ENCODE results near the gene CDKN1C.

Gene CDKN1C

DNA sequence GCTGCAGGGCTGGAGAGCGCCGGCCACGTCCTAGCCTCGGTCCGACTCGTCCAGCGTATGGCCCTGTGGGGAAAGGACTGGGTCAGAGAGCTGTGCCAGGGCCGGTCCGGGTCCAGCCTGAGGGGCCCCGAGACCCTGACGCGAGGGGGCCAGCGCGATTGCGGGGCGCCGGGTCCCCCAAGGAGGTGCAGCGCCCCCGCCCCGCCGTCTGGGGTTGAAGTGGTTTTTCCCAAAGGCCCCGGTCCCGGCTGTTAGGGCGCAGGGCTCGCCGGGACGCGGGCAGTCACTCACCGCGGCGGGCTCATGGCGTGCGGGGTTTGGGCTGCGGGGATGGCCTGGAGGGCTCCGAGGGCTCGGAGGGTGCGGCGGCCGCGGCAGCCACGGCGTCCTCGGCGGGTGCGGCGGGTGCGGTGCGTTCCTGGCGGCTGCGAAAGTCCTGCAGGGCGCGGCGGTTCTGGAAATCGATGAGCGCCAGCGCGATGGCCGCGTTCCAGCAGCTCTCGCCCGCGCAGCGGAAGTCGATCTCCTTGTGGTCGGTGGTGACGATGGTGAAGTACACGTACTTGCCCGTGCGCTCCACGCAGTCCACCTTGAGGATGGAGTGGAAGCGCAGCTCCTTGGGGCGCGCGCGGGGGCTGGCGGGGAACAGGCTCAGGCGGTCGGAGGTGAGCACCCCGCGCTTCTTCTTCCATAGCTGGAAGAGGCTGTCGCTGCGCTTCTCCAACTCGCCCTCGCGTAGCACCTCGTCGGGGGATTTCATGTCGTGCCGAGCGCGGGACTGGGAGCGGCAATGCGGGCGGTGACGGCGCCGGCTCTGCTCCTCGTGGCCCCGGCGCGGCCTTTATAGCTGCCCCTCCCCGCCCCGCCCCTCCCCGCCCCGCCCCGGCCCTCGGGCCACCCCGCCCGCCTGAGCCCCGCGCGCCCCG, 43.3 kb upstream of the CDKN1C start, which contains the start of gene PHLDA2:
PHLDA2 (minus strand) TSS at position 816 of the 926 bp plus-strand sequence; CDS start at position 760, 56 bp downstream.
- intact Hi-C loops (cut with DNase I; ENCODE audit: low total_unique reads), result no loop called here

DNA sequence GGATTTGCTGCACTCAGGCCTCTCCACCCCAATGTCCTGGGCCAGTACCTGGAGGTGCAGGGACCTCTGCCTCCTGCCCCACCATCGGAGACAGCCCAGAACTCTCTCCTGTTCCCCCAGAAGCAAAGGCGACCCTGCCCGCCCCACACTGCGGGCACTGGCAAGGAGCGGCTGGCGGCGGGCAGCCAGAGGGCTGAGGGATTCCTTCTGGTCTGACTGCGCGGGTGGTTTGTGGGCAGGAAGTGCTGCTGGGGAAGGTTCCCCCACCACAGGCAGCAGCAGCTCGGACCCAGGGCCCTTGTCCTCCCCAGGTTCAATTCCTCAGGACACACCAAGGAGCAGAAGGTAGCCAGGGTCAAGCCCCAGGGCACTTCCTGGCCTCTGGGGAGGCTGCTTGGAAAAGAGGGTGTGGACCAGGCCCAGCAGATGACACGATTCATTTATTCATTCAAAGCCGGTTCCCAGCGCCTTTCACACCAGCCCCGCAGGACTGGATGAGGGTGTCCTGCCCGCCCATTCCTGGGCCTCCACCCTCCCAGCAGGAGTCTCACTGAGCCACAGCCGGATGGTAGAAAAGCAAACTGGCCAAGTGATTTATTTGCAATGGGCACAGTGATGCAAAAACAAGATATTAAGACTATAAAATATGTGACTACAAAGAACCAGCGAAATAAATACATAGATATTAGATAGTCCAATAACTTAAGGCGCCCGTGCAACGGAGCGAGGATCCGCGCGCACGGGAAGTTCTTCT, 42.5 kb upstream of the CDKN1C start:
- DNase-seq, result peak in 1 of 2 donors; percentile 62
- TF ChIP-seq, protein P1, sequence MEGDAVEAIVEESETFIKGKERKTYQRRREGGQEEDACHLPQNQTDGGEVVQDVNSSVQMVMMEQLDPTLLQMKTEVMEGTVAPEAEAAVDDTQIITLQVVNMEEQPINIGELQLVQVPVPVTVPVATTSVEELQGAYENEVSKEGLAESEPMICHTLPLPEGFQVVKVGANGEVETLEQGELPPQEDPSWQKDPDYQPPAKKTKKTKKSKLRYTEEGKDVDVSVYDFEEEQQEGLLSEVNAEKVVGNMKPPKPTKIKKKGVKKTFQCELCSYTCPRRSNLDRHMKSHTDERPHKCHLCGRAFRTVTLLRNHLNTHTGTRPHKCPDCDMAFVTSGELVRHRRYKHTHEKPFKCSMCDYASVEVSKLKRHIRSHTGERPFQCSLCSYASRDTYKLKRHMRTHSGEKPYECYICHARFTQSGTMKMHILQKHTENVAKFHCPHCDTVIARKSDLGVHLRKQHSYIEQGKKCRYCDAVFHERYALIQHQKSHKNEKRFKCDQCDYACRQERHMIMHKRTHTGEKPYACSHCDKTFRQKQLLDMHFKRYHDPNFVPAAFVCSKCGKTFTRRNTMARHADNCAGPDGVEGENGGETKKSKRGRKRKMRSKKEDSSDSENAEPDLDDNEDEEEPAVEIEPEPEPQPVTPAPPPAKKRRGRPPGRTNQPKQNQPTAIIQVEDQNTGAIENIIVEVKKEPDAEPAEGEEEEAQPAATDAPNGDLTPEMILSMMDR (IDR thresholded peaks at IDR 0.05), result no peak
- Histone ChIP-seq H3K36me3 (no peaks in the 10 kb centered on the region), H3K4me3 (peak overlapping the region; percentile 53 to 75), H3K9me3 (no peaks in the 10 kb centered on the region), H3K27ac (peak overlapping the region in 1 of 2 donors; percentile 67), H3K27me3 (peaks cover 0 to 19% of the 10 kb centered on the region in 2 donors), H3K4me1 (peaks cover 0 to 52% (median 28%) of the 10 kb centered on the region in 4 donors)
- intact Hi-C loops (cut with DNase I; ENCODE audit: low total_unique reads), result no loop called here

More for the DNA sequence above, 43.3 kb upstream of the CDKN1C start, which contains the start of gene PHLDA2:
- Histone ChIP-seq H3K9me3 (no peaks in the 10 kb centered on the region), H3K36me3 (no peaks in the 10 kb centered on the region), H3K27me3 (peaks cover 0 to 19% of the 10 kb centered on the region in 2 donors), H3K27ac (peak within 1 kb of the TSS; percentile 51 to 67), H3K4me3 (peak within 1 kb of the TSS; percentile 53 to 75), H3K4me1 (peaks cover 0 to 57% (median 32%) of the 10 kb centered on the region in 4 donors)
- TF ChIP-seq, protein P1 (IDR thresholded peaks at IDR 0.05), result no peak
- peak; percentile 44 to 76 for DNase-seq

DNA sequence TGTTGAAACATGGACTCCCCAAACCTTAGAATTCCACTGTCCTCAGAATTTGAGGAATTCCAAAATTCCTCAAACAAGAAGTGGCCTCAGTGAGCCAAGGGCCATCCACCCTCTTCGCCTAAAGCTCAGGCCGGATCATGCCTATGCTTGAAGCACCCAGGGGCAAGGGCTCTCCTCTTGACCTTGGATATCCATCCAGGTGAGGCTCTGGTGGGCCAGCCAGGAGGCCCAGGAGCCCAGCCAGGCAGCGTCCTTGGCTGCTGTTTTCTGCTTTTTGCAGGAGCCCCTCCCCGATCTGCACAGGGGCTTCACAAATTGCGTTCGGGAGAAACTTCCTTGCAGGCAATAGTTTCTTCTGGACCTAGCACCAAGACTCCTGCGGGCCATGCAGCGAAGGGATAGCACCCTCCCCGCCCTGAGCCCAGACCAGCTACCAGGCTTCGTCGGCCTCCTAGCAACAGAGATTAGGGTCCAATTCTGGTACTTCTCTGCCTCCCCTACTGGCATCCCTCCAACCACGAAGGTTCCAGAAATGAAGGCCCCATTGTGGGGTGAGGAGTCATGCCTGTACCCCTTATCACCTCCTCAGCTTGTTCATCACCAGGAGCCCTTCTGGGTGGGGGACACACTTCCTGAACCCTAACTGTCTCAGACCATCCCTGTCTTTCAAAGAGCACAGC, 41.7 kb upstream of the CDKN1C start:
- peaks cover 0 to 24% of the 10 kb centered on the region in 2 donors for H3K27me3 ChIP-seq
- H3K4me1 ChIP-seq, result peaks cover 0 to 44% (median 24%) of the 10 kb centered on the region in 4 donors
- H3K4me3 ChIP-seq, result no peak overlapping the region
- TF ChIP-seq, protein P1 (IDR thresholded peaks at IDR 0.05), result no peak
- intact Hi-C loops (cut with DNase I; ENCODE audit: low total_unique reads), result no loop called here
- no peaks in the 10 kb centered on the region for H3K36me3 ChIP-seq
- peak in 1 of 2 donors; percentile 54 for DNase-seq
- no peak overlapping the region for H3K27ac ChIP-seq
- H3K9me3 ChIP-seq, result no peaks in the 10 kb centered on the region

DNA sequence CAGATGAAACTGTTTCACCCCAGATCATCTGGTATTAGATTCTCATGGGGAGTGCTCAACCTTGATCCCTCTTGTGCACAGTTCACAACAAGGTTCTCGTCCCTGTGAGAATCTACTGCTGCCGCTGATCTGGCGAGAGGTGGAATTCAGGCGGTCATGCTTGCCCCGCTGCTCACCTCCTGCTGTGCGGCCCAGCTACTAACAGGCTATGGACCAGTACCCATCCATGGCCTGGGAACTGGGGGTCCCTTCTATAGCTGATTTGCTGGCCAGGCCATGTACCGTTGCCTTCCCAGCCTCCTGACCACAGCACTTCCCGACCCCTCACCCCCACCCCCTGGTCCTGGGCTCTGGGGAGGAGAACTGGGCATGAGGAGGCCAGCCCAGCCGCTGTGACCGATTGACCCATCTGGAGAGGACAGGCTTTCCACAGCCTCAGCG, 41.1 kb upstream of the CDKN1C start:
- H3K9me3 ChIP-seq, result no peaks in the 10 kb centered on the region
- intact Hi-C loops (cut with DNase I; ENCODE audit: low total_unique reads), result no loop called here
- no peak overlapping the region for H3K27ac ChIP-seq
- no peak for DNase-seq
- TF ChIP-seq, protein P1 (IDR thresholded peaks at IDR 0.05), result no peak
- H3K4me1 ChIP-seq, result peaks cover 0 to 44% (median 24%) of the 10 kb centered on the region in 4 donors
- H3K4me3 ChIP-seq, result no peak overlapping the region
- H3K27me3 ChIP-seq, result peaks cover 0 to 26% of the 10 kb centered on the region in 2 donors
- H3K36me3 ChIP-seq, result no peaks in the 10 kb centered on the region

All from tibial artery (tissue), 4 donors.